KOPT-K1 (cell line): ENCODE measurements around the gene ARHGEF5.
"Not testable (repeated sequence)": the region's sequence is repeated elsewhere in the genome, so short reads cannot be mapped to it uniquely, and the experiment has no call there.

ENCODE experiments used
- H3K27ac ChIP-seq: fragments of 200-600 bp; sonication (generic); 2 replicates; pipeline ENCODE4 v1.5.1; 2016; ENCODE audit warnings: antibody characterized with exemption, mild to moderate bottlenecking, low read depth, low read length; ENCODE audit not compliant: poor library complexity, severe bottlenecking
- H3K36me3 ChIP-seq: fragments of 200-600 bp; sonication (generic); 2 replicates; pipeline ENCODE4 v1.5.1; 2017; ENCODE audit warnings: antibody characterized with exemption, mild to moderate bottlenecking, low read length, moderate library complexity; ENCODE audit not compliant: insufficient read depth
- H3K9me3 ChIP-seq: fragments of 200-600 bp; sonication (generic); 2 replicates; pipeline ENCODE4 v1.5.1; 2017; ENCODE audit warnings: antibody characterized with exemption, low read length, mild to moderate bottlenecking; ENCODE audit not compliant: insufficient read depth, poor library complexity, severe bottlenecking

The ARHGEF5 gene

DNA sequence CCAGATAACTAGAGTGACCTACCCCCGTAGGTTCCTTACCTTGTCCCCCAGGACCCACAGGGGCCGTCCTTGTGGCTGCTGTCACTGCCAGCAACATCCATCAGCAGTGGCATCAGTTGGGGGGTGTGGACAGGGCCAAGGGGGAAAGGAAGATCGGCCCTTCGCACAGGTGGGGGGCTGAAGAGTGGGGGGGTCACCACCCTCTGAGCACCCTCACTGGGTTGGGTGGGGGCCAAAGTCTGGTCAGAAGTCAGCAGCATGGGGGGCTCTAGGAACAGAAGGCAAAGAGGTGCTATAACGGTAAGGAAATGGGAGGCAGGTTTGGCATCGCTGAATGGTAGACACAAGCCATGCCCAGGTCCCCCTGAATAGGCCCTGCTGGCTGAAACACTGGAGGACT lies 43.7 kb downstream of the ARHGEF5 start:
- Histone ChIP-seq H3K36me3 (no peaks in the 10 kb centered on the region), H3K9me3 (no peaks in the 10 kb centered on the region), H3K27ac (no peak overlapping the region)

DNA sequence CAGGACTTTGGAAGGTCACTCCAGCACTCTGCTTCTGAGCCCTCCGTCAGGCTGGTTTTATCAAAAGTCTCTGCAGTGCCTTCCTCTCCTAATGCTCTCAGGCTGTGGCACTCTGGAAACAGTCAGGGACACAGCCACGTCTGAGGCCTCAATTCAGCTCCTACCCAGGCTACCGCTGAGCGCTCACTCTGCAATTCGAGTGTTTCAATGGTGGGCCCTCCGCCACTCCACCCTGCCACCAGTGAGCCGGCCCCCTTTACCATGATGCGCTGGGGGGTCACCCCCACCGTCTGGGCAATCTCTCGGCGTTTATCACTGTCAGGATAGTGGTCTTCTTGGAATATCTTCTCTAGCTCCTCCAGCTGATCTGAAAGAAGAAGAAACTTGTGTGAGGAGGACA lies 44.7 kb downstream of the ARHGEF5 start:
- Histone ChIP-seq H3K36me3 (no peaks in the 10 kb centered on the region), H3K9me3 (no peaks in the 10 kb centered on the region), H3K27ac (no peak overlapping the region)

DNA sequence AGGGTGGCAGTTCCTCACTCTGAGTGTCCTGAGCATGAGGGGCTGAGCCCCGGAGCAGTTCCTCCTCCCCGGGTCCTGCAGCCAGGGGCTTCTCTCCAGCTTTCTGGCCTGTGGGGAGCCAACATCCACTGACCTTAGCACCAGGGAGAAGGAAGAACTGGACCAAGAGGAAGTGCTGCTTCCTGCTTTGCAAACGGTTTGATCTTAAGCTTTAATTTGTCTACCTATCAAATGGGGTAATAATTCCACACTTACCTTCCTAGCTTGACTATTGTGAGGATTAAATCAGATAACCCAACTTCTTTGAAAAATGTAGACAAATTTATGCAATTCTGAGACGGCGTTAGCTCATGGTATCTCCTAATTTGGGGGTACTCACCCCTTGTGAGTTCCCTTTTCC lies 46.3 kb downstream of the ARHGEF5 start:
- Histone ChIP-seq H3K36me3 (no peaks in the 10 kb centered on the region), H3K27ac (no peak overlapping the region), H3K9me3 (no peaks in the 10 kb centered on the region)

DNA sequence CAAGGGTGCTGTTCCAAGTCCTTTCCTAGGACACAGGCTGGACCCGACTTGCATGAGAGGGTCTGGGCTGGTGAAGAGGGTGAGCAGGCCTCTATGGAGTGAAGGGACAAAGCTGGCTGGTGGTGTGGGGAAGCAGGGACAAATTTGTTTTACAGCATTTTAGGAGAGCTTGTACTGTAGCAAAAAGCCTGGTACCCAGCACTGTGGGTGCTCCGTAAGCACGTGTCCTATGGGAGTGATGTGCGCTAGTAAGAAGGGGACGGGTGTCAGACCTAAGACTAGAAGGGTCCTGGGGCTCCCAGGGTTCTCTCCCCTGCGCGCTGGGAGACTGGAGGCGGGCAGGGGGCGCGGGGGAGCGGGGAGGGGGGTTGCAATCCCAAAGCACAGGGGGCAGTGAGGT lies 47.9 kb downstream of the ARHGEF5 start:
- Histone ChIP-seq H3K9me3 (no peaks in the 10 kb centered on the region), H3K27ac (no peak overlapping the region), H3K36me3 (no peaks in the 10 kb centered on the region)

DNA sequence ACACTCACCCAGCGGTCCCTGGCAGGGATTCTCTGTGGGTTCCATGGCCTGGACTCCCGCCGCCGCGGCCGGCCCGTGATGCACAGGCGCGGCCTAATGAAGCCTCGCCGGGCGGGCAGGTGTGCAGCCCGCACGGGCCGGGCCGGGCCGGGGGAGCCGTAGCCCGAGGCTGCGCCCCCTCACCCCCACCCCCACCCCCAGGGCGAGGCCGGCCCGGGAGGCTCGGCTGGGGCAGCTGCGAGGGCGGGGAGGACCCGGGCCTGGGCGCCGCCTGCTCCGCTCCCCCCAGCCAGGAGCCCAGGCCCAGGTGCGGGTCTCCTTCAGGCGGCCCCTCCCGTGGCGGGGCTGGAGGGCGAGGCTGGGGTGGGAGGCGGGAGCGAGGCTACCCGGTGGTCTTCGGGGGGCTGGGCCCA lies 48.5 kb downstream of the ARHGEF5 start, which contains the start of gene NOBOX:
Gene NOBOX (minus strand): TSS at position 45 of the 413 bp plus-strand sequence.
- H3K9me3 ChIP-seq: no peaks in the 10 kb centered on the region
- no peaks in the 10 kb centered on the region for H3K36me3 ChIP-seq

DNA sequence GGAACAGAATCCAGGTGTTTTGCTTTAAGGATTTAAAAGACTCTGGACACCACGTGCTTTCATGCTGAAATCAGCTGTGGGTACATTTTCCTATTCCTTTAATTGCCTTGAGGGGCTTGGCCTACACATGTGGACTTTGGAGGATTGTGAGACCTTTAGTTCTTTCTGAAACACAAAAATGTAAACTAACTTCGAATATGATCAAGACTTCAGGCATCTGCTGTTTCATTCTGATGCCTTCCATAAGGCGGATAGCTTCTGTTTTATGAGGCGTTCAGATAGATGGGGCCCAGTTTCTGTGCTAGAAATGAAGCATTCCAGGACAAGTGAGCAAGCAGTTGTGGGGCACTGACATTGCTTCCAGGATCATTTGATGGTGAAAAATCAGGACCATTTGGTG lies 49.7 kb downstream of the ARHGEF5 start:
- H3K36me3 ChIP-seq: no peaks in the 10 kb centered on the region
- no peak overlapping the region for H3K27ac ChIP-seq
- H3K9me3 ChIP-seq: no peaks in the 10 kb centered on the region

More for the DNA sequence above, 48.5 kb downstream of the ARHGEF5 start, which contains the start of gene NOBOX:
- H3K27ac ChIP-seq: no peak within 1 kb of the TSS

DNA sequence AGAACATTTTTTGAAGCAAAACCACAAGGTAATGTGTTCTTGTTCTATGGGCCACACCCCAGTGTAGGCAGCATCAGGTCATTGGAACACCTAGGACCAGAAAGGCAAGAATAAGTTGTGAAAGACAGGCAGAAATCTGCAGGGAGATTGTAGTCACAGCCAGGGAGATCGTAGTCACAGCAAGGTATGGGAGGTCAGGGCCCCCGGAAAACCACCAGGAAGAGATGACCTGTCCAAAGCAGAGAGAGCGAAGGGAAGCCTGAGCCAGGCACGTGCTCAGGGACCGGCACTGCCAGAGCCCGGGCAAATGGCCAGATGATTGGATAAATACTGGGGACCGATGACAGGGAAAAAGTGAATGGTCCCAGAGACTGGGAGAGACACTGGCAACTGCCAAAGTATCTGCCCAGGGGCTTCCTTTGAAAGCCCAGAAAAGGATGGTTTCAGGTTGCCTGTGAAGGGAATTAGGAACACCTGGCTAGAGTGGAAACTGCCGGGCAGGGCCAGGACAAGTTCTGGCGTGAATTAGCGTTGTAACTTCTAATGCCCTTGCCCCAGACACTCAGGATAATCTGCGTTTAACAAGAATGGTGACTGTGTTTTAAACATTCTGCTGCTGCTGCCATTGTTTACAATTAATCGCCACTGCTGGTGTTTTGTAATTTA lies 52.2 kb downstream of the ARHGEF5 start:
- Histone ChIP-seq H3K27ac (no peak overlapping the region), H3K36me3 (no peaks in the 10 kb centered on the region)

DNA sequence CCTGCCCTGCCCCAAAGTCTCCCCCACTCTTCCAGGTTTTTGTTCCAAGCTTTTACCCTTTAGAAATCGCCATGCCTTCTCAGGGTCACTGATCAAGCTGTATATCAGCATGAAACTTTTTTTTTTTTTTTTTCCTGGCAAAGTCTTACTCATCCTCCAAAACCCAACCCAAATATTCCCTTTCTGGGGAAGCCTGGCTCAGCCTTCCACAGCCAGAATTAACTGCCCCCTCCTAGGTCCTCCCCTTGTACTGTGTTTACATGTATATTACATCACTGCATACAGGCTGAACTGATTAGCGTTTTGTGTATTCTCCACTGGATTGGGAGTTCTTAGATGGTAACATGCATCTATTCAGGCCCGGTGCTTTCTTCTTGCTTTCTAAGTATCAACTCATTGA lies 52.9 kb downstream of the ARHGEF5 start:
- no peaks in the 10 kb centered on the region for H3K36me3 ChIP-seq
- no peaks in the 10 kb centered on the region for H3K9me3 ChIP-seq
- no peak overlapping the region for H3K27ac ChIP-seq

More for the DNA sequence above, 52.2 kb downstream of the ARHGEF5 start:
- H3K9me3 ChIP-seq: no peaks in the 10 kb centered on the region

DNA sequence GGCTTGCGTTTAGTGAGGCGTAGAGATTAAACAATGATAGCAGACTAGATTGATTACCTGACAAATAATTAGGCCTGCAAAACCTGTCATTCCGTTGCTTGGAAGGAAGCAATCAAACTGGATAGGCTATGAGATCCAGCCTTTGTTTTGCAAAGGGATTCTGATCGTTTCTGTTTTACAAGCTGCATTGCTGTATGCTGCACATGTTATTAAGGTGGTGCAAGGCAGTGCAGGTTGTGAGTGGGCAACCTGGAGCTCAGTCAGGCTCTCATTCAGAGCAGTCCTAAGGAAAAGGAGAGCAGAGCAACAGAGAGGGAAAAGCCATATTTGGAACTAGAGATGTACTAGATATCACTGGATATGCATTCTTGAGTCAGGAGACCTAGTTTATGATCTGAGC lies 55.2 kb downstream of the ARHGEF5 start:
- no peaks in the 10 kb centered on the region for H3K9me3 ChIP-seq
- no peaks in the 10 kb centered on the region for H3K36me3 ChIP-seq
- no peak overlapping the region for H3K27ac ChIP-seq

DNA sequence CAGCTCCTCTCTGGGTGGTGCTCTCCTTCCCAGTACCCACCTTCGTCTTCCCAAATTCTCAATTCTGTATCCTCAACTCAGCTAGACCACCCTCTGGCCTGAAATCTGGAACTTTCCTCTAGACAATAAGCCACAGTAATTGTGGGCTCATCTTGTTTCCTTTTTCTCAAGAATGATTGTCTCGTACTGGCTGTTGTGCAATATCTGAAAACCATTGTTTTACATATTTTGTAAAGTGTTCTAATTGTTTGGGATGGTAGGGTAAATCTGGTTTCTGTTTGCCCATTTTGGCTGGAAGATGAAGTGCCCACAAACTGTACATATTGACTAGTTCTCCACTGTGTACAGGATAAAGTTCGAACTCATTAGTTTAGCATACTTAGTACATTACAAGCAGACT lies 59.6 kb downstream of the ARHGEF5 start:
- no peak overlapping the region for H3K27ac ChIP-seq
- no peaks in the 10 kb centered on the region for H3K36me3 ChIP-seq
- H3K9me3 ChIP-seq: no peaks in the 10 kb centered on the region

DNA sequence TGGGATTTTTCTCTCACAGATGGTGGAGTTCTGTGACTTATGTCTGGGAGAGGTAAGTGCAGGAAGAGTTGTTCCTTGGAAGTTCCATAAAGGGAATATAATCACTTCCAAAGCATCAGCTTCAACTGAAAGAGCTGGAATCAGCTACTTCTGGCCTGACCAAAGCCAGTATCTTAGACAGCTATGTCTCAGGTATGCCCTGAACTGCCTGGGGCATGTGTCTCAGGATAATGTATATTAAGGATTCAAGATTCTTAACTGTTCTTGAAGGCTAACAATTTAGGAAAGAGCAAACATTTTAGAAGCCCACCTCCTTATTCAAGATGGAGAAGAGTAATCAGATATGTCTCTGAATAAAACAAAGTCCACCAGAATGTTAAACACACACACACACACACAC lies 60.7 kb downstream of the ARHGEF5 start:
- no peak overlapping the region for H3K27ac ChIP-seq
- no peaks in the 10 kb centered on the region for H3K9me3 ChIP-seq

DNA sequence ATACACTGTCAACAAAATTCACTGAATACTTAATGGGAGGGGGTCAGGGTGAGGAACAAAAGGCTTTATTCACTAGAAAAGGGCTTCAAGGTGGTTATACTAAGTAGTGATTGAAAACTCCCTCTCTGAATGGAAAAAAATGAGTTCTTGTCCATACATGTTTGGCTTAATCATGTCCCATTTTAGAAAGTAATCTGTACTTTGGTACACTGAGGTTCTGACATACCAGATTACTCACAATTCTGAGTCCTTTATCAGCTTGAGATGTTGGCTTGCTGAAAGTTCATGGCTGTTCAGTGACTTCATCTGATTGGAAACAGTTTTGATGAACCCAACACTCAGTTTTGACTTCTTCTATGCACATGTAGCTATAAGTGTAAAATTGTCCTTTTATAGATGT lies 61.1 kb downstream of the ARHGEF5 start:
- H3K9me3 ChIP-seq: no peaks in the 10 kb centered on the region
- H3K36me3 ChIP-seq: no peaks in the 10 kb centered on the region
- H3K27ac ChIP-seq: no peak overlapping the region

More for the DNA sequence above, 60.7 kb downstream of the ARHGEF5 start:
- no peaks in the 10 kb centered on the region for H3K36me3 ChIP-seq

DNA sequence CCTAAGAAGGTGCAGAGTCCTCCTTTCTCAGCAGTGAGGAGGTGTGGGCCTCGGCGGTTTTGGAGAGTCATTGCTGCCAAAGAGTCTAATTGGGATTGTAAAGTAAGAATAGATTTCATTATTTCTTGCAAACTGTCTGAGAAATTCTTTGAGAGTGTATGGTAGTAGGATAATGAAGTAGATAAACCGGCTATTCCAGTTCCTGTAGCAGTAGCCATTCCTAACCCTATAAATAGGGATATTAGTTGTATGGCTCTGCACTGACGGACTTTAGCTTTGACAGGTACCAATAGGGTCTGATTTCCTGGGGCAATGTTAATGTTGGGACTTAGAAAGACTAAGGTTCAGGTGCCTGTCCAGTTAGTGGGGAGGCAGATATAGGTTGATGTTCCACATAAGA lies 63.7 kb downstream of the ARHGEF5 start:
- H3K9me3 ChIP-seq, H3K36me3 ChIP-seq, H3K27ac ChIP-seq: not testable (repeated sequence)

DNA sequence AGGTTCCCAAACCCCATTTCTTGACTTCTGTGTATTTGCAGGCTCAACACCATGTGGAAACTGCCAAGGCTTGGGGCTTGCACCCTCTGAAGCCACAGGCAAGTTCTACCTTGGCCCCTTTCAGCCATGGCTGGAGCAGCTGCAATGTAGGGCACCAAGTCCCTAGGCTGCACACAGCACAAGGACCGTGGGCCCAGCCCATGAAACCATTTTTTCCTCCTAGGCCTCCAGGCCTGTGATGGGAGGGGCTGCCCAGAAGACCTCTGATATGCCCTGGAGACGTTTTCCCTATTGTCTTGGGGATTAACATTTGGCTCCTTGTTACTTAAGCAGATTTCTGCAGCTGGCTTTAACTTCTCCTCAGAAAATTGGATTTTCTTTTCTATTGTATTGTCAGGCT lies 72.3 kb downstream of the ARHGEF5 start:
- H3K9me3 ChIP-seq: peaks cover 33% of the 10 kb centered on the region
- H3K27ac ChIP-seq, H3K36me3 ChIP-seq: not testable (repeated sequence)

DNA sequence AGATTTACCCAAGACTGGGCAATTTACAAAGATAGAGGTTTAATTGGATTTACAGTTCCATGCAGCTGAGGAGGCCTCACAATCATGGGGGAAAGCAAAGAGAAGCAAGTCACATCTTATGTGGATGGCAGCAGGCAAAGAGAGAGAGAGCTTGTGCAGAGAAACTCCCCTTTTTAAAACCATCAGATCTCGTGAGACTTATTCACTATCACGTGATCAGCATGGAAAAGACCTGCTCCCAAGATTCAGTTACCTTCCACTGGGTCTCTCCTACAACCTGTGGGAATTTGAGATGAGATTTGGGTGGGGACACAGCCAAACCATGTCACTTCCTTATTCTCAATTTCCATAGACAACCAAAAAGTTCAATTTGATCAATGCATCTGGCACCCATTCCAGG lies 73.2 kb downstream of the ARHGEF5 start:
- H3K27ac ChIP-seq: no peak overlapping the region
- H3K9me3 ChIP-seq: peaks cover 33% of the 10 kb centered on the region
- H3K36me3 ChIP-seq: no peaks in the 10 kb centered on the region
